NCI-H187 treated with DMSO at 0.1 percent for 48 hours (cell line): ENCODE data around the gene MUSTN1.

Experiments used
- DNase-seq: peaks from one replicate; lab custom pipeline; 2025; lab: John Stamatoyannopoulos, UW

The MUSTN1 gene

GRCh38 chr3:52786330-52787215 lies 48.2 kb downstream of the MUSTN1 start:
- no peak for DNase-seq

- DNase-seq: no peak
Measured at GRCh38 chr3:52784931-52785590, 49.8 kb downstream of the MUSTN1 start.

- DNase-seq: no peak
Measured at GRCh38 chr3:52784021-52784621, 50.7 kb downstream of the MUSTN1 start.

GRCh38 chr3:52783211-52783555 lies 51.6 kb downstream of the MUSTN1 start:
- no peak for DNase-seq
